ENCODE data around the gene SQSTM1.

SQSTM1 gene

DNA sequence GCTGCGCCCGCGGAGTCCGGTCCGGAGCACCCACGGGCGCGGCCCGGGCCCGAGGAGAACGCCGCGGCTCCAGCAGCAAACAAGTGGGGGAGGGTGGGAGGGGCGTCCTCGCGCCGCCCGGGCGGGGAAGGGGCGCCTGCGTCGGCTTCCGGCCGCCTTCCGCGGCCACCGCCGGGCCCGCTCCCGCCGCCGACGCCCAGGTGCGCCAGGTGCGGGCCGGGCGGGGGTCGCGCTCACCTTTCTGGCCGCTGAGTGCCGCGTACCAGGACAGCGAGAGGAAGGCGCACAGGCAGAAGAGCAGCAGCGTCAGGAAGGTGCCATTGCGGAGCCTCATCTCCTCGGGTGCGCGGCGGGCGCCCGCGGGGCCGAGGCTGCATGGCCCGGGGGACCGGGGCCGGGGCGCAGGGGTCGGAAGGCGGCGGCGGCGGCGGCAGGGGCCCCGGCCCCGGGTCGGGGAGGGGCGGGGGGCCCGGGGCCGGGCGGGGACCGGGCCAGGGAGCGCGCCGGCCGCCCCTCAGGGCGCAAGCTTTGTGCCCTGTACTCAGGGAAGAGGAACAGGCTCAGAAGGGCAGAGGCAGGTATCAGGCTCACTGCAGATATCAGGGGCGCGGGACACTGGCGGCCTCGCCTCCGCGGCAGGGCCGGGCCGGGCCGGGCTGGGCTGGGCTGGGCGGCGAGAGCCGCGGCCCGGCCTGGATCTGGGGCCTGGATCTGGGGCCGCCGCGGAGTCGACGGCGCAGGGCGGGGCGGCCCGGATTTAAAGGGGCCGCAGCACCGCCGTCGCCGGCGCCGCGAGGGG is 14.3 kb upstream of the SQSTM1 start, which contains the start of gene MGAT4B:
TSS of gene MGAT4B (minus strand) at position 617 of the 799 bp plus-strand sequence. CDS start at position 334, 283 bp downstream.
- DNase-seq (ENCODE audit: low read depth): peak; percentile 68

GRCh38 chr5:179812135-179812825 is 8.4 kb upstream of the SQSTM1 start:
- no peak for DNase-seq (ENCODE audit: low read depth)

DNA sequence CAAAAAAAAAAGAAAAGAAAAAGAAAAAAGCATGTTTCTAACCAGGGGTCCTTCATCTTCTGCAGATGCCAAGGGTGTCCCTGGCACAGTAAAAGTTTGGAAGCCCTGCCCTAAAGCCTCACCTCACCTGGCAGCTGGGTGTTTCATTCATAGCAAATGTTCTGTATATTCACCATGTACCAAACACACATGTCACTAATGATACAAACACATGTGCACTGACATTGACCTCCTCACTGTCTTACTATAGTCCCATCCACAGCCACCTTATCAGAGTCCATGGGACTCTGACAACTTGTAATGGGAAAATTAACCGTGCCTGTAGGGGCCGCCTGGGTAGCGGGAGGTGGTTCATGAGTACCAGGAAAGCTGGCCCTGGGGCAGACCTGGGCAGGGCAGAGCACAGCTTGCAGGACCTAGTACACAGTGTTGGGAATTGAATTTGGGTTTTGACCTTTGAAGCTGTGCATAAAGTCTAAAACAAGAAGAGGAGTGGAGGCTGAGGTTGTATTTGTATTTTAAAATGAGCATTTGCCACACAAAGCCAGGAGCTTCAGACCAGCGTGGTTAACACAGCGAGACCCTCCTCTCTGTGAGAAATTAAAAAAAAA is 7.6 kb upstream of the SQSTM1 start:
- DNase-seq (ENCODE audit: low read depth): no peak

DNA sequence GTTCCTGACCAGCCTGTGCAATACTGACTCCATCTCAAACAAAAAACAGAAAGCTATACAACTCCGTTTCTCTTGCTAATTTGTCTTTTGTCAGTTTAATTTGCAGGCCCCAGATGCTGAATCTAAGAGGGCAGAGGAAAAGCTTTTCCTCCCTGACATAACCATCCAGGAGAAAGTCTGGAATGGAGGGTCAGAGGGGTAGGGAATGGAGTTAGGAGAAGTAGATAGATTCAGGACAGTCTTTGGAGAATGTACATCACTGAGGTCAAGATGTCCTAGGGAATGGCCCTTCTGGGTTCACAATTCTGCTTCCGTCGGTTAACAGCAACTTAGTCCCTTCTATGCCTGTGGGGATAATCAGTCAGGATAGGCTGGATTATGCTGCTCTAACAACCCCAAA is 6.6 kb upstream of the SQSTM1 start:
- no peak for DNase-seq (ENCODE audit: low read depth)

DNA sequence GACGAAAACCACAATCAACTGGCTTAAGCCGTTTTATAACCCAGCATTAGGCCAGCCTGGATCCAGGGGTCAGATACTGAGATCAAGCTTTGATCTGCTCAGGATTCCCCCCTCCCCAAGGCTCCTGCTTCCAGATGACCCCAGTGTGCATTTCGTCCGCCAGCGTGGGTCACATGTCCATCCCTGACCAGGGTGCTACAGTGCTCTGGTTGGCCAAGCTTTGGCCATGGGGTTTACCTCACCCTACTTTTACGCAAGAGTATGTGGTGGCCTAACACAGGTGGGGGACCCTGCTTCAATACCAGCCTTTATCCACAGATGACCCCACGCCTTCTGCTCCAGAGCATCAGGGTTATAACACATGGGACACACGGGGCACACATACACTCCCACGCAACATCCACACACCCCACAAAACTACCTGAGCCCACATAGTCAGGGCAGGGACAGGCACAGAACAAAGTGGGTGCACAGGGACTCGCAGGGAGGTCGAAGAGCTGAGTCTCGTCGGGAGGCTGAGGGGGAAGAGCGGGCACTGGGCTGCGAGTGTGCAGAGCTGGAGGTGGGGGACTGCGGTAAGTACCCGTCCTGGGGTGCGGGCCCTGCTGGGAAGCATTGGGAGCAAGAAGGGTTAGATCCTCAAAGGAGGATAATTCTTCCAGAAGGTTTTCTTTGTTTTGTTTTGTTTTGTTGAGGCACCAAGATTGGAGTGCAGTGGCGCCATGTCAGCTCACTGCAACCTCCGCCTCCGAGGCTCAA is 5.0 kb upstream of the SQSTM1 start:
- no peak for DNase-seq (ENCODE audit: low read depth)

DNA sequence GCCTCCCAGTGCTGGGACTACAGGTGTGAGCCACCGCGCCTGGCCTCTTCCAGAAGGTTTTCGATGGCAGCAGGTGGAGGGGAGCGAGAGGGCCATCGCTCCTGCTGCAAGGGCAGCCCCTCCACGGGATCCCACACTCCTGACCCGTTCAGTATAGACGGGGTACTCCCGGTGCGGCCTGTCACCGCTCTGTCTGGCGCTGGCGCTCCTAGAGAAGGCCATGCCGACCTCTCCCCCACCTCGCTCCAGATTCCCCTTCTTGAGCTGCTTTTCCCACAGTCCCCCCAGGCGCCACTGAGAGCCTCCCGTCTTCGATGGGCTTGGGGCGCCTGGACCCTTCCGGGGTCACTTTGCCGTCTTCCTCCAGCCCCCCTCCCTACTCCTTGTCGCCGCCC is 4.3 kb upstream of the SQSTM1 start:
- DNase-seq (ENCODE audit: low read depth): no peak

DNA sequence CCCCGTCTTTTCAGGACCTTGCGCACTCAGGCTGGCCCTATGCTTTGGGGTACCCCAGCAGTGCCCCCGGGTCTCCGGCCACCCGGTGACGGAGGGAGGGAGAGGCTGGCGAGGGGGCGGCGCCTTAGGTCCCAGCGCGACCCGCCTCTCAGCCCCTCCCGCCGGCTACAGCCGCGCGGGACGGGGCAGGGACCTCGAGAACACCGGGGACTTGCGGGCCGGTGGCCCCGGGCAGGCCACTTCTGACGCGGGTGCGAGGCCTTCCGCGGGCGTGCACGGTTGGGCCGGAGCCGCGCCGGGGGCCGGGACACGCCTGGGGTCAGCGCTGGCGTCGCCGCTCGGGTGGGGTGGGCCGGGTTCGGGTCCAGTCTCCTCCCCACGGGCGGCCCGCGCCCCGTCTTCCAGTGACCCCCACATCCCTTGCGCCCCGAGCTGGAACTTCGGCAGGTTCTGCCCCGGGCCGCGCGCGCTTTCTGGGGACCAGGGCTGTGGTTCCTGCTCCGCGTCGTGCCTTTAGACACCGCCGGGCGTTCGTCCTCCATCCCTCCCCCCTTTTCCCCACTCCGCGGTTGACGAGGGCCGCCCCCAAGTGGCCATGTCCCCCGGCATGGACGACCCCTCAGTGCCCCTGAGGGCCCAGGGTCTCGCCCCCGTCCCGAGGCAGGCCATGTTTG is 3.8 kb upstream of the SQSTM1 start:
- DNase-seq (ENCODE audit: low read depth): no peak

DNA sequence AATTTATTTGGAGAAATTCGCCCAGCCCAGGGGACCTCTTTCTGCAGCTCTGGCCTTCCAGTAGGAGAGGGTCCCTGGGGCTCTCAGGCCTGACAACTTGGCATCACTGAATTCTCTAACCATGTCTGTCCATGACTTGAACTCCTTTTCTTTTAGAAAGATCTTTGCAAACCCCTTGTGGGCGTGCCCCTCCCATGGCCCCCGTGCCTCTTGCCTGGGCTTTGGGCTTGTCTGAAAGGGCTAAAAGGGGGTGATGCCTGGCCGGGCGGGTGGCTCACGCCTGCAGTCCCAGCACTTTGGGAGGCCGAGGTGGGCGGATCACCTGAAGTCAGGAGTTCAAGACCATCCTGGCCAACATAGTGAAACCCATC is 3.2 kb upstream of the SQSTM1 start:
- DNase-seq (ENCODE audit: low read depth): no peak

GRCh38 chr5:179817890-179818745 is 2.6 kb upstream of the SQSTM1 start:
- no peak for DNase-seq (ENCODE audit: low read depth)

- peak; percentile 82 for DNase-seq (ENCODE audit: low read depth)
These were observed 1.9 kb upstream of the SQSTM1 start for GRCh38 chr5:179818746-179819295.

DNA sequence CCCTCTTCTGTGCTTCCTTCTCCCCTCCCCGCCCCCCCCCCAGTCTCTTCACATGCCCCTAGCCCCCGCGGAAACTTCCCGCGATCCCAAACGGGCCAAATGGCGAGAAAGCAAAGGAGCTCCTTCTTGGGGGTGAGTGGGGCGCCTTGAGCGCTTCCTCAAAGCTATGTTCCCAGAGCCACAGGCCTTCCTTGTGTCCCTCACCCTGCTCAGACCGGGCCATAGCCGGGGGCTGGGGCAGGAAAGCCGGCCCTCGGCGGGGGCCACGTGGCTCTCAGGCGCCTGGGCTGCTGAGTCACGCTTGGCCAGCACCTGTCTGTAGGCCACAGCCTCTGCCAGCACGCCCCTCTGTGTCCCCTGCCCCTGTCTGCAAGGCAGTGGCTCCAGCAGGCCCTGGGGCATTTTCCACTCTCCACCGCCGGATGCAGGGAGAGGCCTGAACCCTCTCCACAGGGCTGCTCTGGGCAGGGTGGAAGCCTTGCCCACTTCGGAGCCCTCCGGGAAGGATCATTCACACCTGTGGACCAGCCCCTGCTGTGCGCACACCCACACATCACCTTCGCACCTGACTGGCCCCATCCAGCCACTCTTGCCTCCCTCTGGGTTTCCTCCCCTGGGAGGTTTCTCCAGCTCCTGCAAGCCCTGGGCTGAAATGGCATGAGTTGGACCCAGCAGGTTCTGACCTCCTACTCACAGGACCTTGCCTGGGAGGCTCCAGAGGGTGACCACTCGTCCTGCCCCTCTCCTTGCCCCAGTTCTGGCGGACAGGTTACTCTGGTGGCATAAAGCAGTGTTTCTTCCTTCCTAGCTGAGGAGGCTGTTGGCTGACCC is 1.2 kb upstream of the SQSTM1 start:
- no peak for DNase-seq (ENCODE audit: low read depth)

DNA sequence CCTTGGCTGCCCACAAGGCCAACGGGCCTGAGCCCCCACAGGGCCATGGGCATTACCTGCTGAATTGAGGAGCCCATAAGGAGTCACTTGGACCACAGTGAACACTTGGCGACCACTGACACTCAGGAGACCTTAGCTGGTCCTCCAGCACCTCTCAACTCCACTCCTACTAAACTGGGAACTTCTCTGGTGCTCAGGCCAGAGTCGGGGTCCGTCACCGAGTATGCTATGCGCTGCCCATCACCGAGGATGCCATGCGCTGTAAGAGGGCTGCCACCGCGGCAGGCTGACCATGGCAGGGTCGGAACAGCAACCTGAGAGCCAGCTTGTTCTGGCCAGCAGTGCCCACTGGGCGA is 600 bp upstream of the SQSTM1 start:
- no peak for DNase-seq (ENCODE audit: low read depth)

DNA sequence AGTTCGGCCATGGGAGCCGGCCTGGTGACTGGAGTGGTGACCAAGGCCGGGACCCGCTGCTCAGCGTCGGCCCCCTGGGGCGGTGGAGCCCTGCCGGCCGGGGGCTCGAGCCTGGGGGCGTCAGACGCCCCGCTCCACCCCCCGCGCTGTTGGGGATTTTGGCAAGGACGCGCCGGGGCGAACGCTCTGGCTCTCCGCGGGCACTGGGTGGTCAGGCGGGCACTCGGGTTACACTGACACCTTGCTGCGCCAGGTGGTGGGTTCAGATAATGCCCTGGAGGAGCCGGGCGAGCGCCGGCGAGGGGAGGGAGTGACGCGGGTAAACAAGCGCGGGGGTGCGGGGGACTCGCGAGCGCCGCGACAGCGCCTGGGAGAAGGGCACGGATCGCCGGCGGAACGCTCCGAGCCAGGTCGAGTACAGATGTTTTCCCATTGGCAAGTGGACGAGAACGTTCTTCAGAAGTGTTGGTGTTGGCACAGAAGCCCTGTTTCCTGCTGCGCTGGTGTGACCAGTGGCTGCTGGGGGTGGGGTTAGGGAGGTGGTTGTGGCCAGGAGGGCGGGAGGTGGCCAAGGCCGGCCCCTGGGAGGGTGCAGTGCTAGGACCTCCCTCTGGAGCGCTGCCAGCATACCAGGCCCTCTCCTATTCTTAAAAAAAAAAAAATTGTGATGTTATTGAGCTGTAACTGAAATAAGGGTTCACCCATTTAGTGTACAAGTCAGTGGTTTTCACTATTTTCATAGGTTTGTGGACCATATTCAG is 773 bp downstream of the SQSTM1 start:
- peak; percentile 81 for DNase-seq (ENCODE audit: low read depth)

DNA sequence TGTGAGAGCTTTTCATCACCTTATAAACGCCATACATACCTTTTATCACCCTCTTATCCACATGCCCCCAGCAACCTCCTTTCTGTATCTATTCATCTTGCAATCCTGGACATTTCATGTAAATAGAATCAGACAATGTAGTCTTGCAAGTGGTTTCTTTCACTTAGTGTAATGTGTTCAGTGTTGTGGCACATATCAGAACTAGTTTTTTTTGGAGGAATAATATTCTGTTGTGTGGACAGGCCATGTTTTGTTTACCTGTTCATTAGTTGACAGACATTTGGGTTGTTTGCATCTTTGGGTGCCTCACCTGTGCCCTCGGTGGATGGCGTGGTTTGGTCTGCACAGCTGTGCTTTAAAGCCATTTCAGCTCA is 1.3 kb downstream of the SQSTM1 start:
- DNase-seq (ENCODE audit: low read depth): no peak

DNA sequence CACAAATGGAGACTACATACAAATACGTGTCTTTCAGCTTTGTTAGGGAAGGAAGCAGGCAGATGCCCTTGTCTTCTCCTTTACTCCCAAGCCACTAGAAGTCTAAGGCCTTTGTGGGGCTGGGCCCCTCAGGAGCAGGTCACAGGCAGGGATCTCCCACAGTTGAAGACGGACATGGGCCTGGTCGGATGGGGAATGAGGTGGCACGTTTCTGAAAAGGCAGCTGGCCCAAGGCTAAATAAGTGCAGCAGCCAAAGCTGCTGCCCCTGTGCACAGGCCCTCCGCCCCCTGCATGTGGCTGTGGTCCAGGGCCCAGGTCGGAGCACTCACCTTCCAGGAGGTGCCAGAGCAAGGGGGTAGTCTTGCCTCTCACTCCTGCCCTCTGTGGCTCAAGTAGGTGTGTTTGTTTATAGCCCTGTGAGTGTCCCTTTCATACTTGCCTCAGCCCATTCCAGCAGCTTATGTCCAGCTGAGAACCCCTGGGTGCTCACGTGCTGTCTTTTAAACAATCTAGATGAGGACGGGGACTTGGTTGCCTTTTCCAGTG is 1.8 kb downstream of the SQSTM1 start:
- DNase-seq (ENCODE audit: low read depth): no peak

DNA sequence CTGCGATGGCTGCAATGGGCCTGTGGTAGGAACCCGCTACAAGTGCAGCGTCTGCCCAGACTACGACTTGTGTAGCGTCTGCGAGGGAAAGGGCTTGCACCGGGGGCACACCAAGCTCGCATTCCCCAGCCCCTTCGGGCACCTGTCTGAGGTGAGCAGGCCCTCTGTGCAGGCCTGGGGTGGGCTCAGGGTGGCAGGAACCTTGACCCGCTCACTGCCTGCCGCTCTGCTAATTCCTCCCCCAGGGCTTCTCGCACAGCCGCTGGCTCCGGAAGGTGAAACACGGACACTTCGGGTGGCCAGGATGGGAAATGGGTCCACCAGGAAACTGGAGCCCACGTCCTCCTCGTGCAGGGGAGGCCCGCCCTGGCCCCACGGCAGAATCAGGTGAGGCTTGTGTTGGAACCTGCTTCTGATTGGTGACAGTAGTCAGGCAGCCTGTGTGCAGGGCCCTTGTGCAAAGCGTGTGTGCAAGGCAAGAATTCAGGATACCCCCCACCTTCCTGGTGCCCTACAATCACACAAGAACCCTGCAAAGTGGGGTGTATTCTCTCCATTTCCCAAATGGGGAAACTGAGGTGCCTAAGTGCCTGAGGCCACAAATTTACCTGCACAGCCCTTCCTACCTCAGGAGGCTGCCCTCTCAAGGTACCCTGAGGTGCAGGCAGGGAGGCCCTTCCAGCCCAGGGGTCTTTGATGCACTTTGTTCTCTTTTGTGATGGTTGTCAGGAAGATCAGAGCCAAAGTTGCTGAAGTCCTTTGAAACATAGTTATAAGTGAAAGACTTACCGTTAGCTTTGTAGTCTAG is 3.4 kb downstream of the SQSTM1 start:
- no peak for DNase-seq (ENCODE audit: low read depth)

- no peak for DNase-seq (ENCODE audit: low read depth)
These were observed 4.0 kb downstream of the SQSTM1 start for GRCh38 chr5:179824745-179825112.

DNA sequence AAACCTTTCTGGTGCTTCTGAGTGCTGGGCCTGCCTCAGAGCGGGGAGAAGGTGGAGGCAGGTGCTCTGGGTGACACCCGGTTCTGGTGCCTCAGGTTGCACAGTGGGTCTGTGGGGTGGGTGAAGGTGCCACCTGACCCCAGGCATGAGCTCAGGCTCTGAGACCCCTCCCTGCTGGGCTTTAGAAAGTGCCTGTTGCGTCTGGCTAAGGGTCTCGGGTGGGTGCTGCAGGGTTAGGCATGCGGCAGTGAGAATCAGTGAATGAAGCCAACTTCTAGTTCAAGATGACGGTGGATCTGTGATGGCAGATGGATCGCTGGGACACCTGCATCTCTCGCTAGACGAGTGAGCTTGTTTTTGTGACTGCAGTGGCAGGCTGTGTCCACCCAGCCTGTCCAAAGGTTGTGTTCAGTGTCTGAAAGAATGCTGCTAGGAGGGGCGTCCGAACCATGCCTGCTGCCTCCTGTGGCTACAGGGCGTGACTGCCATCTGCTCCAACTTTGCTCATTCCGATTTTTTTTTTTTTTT is 5.0 kb downstream of the SQSTM1 start:
- DNase-seq (ENCODE audit: low read depth): no peak
